Measurements from ENCODE around the gene AHCYL2. TPM values are rescaled to one million over a fixed set of nuclear protein-coding genes. Genes with fewer than 3 reads are reported as not detected.
A peak's percentile ranks its signal among the peaks of the same experiment; 100 is the strongest.
"Not testable (repeated sequence)": the region's sequence is repeated elsewhere in the genome, so short reads cannot be mapped to it uniquely, and the experiment has no call there.

AHCYL2 gene
- total RNA-seq, 1 experiment from 2014 or later: 20.2 TPM

DNA sequence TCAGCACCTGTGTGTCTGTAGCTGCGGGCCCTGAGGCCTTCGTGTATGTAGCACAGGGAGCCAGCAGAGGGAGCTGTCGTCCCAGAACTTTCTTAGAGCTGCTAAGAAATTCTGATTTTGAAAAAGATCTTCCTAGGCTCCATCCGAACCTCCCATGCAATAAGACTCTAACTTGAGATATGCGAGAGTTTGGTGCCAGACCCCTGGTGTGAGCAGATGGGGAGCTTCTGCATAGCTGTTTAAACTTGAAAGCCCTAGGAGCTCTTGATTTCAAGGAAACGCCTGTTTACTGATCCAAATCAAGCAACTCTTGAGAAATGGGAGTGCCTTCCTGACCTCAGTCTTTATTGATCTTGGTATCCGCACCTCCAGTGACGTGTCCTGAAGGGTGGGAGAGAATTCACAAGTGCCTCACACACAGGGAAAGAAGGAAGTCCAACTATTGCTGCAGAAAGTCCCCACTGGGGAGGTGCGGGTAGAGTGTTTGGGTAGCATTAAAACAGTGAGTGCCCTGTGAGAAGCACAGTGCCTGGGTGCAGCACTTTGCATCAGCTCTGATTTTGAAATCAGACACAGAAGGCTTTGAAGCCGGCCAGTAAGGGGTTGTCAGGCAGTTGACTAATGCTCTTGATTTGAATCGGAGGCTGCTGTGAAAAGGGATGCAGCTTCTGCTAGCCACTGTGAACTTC is 143.0 kb downstream of the AHCYL2 start:
- in situ Hi-C loops (cut with HindIII; ENCODE audit: low pct_unique_long_range_greater_than_20kb, low sequenced_read_pairs) (no loop called here), intact Hi-C loops (cut with micrococcal nuclease; ENCODE audit: unreplicated experiment) (loop anchor here (1.0 to 10.0 kb wide), 2 partner anchors 103 to 267 kb away; no protein-coding TSS in a partner anchor)
- ATAC-seq: peak; percentile 95
- no TSS peak for BruUV-seq (replicated peaks)
- Histone ChIP-seq H3K4me1 (ENCODE audit: control insufficient read depth, insufficient read depth, low read length) (no peaks in the 10 kb centered on the region), H3K4me3 (ENCODE audit: low read depth in 2 of 2, low read length in 2 of 2) (no peak overlapping the region), H3K27ac (ENCODE audit: low read length) (no peak overlapping the region), H3K9me3 (ENCODE audit: control insufficient read depth, insufficient read depth, low read depth, low read length) (no peaks in the 10 kb centered on the region), H3K27me3 (ENCODE audit: control insufficient read depth, insufficient read depth, low read length) (no peaks in the 10 kb centered on the region), H3K36me3 (ENCODE audit: control insufficient read depth, insufficient read depth, low read length) (no peaks in the 10 kb centered on the region)
- TF ChIP-seq POLR2AphosphoS5 (IDR thresholded peaks at IDR 0.05; ENCODE audit: low read depth, low read length) (no peak), CTCF (IDR thresholded peaks at IDR 0.05) (peak; percentile 94)
- peak; percentile 71 for DNase-seq (ENCODE audit: low read depth, low spot score)
- POLR2A ChIA-PET: interaction anchor here (0.6 kb wide), 1 partner anchor 31 kb away, joined by 16 read pairs; no protein-coding TSS in a partner anchor
- CTCF ChIA-PET: interaction anchor here (0.6 to 2.0 kb wide), 14 partner anchors 8 to 459 kb away, joined by 3 to 16 read pairs (median 3); partner anchors contain the start of gene STRIP2

- Histone ChIP-seq H3K4me1 (ENCODE audit: control insufficient read depth, insufficient read depth, low read length) (no peaks in the 10 kb centered on the region), H3K36me3 (ENCODE audit: control insufficient read depth, insufficient read depth, low read length) (no peaks in the 10 kb centered on the region), H3K27ac (ENCODE audit: low read length) (no peak overlapping the region), H3K4me3 (ENCODE audit: low read depth in 2 of 2, low read length in 2 of 2) (no peak overlapping the region), H3K9me3 (ENCODE audit: control insufficient read depth, insufficient read depth, low read depth, low read length) (no peaks in the 10 kb centered on the region), H3K27me3 (ENCODE audit: control insufficient read depth, insufficient read depth, low read length) (no peaks in the 10 kb centered on the region)
- in situ Hi-C loops (cut with HindIII; ENCODE audit: low pct_unique_long_range_greater_than_20kb, low sequenced_read_pairs) (no loop called here), intact Hi-C loops (cut with micrococcal nuclease; ENCODE audit: unreplicated experiment) (loop anchor here (10.0 kb wide), 1 partner anchor 266 kb away; no protein-coding TSS in a partner anchor)
- ATAC-seq (peak; percentile 23; the same call in 1 of the 2 replicates), DNase-seq (ENCODE audit: low read depth, low spot score) (no peak)
- TF ChIP-seq SIN3A (IDR thresholded peaks at IDR 0.05; ENCODE audit: borderline replicate concordance, insufficient read depth, low read depth, low read length): no peak
- TF ChIP-seq CTCF (IDR thresholded peaks at IDR 0.05): no peak
- TF ChIP-seq REST (IDR thresholded peaks at IDR 0.05; ENCODE audit: insufficient read depth in 1 of 2, low read depth in 2 of 2, low read length in 1 of 2): no peak
- no peak for TF ChIP-seq POLR2AphosphoS5 (IDR thresholded peaks at IDR 0.05; ENCODE audit: low read depth, low read length)
- no peak for TF ChIP-seq TCF7L2 (IDR thresholded peaks at IDR 0.05; ENCODE audit: low read depth, low read length)
- ChIA-PET CTCF (interaction anchor here (0.7 to 2.0 kb wide), 10 partner anchors 8 to 275 kb away, joined by 3 to 16 read pairs (median 4); partner anchors contain the start of gene STRIP2), POLR2A (no interaction called here)
- BruUV-seq (replicated peaks): no TSS peak
These were observed 143.7 kb downstream of the AHCYL2 start for GRCh38 chr7:129368389-129368986.

DNA sequence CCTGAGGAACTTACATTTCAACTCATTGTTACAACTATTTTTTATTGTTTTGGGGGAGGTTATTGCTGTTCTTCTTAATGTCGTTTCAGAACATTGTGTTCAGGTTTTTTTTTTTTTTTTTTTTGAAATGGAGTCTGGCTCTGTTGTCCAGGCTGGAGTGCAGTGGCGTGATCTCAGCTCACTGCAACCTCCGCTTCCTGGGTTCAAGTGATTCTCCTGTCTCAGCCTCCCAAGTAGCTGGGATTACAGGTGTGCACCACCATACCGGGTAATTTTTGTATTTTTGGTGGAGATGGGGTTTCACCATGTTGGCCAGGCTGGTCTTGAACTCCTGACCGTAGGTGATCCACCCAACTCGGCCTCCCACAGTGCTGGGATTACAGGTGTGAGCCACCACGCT is 144.6 kb downstream of the AHCYL2 start:
- intact Hi-C loops (cut with micrococcal nuclease; ENCODE audit: unreplicated experiment): loop anchor here (10.0 kb wide), 1 partner anchor 265 kb away; no protein-coding TSS in a partner anchor
- H3K9me3 ChIP-seq (ENCODE audit: control insufficient read depth, insufficient read depth, low read depth, low read length); DNase-seq (ENCODE audit: low read depth, low spot score); H3K36me3 ChIP-seq (ENCODE audit: control insufficient read depth, insufficient read depth, low read length); H3K27ac ChIP-seq (ENCODE audit: low read length); ATAC-seq; H3K4me3 ChIP-seq (ENCODE audit: low read depth in 2 of 2, low read length in 2 of 2); BruUV-seq (replicated peaks); H3K4me1 ChIP-seq (ENCODE audit: control insufficient read depth, insufficient read depth, low read length); in situ Hi-C loops (cut with HindIII; ENCODE audit: low pct_unique_long_range_greater_than_20kb, low sequenced_read_pairs); H3K27me3 ChIP-seq (ENCODE audit: control insufficient read depth, insufficient read depth, low read length): not testable (repeated sequence)
- ChIA-PET POLR2A (interaction anchor here (0.7 kb wide), 1 partner anchor 11 kb away, joined by 3 read pairs; no protein-coding TSS in a partner anchor), CTCF (interaction anchor here (0.6 kb wide), 1 partner anchor 26 kb away, joined by 3 read pairs; no protein-coding TSS in a partner anchor)
